Dermis microvascular lymphatic vessel endothelial cell (primary cell): ENCODE measurements around the gene SEM1. TPM values are rescaled to one million over a fixed set of nuclear protein-coding genes. Genes with fewer than 3 reads are reported as not detected.
"Not testable (repeated sequence)": the region's sequence is repeated elsewhere in the genome, so short reads cannot be mapped to it uniquely, and the experiment has no call there.

Experiments
- DNase-seq, 2 donors: peaks; one replicate each; pipeline versions ENCODE4 v3.0.0 to v3.0.0-alpha.2; 2010; ENCODE audit warnings: low read depth in 2 of 2
- total RNA-seq: library from RNA; depleted of rRNA; stranded (reverse); fragments of >200 nt; gene quantifications from 2 replicates; pipeline ENCODE4 v1.2.1, GENCODE V29; 2014

Gene SEM1
- 31.4 and 53.1 TPM in 2 replicates for total RNA-seq

- DNase-seq = peak; percentile 81 to 92
Measured at GRCh38 chr7:96709381-96710228, at the start of gene SEM1. Gene SEM1 (minus strand): TSS chr7:96709846. CDS start chr7:96709763, 83 bp downstream.

DNA sequence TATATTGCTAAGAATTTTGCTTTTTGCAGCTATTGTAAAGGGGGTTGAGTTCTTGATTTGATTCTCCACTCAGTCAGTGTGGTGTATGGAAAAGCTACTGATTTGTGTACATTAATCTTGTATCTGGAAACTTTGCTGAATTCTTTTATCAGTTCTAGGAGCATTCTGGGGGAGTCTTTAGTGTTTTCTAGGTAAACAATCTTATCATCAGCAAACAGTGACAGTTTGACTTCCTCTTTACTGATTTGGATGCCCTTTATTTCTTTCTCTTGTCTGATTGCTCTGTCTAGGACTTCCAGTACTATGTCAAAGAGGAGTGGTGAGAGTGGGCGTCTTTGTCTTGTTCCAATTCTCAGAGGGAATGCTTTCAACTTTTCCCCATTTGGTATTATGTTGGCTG, 48.2 kb upstream of the SEM1 start:
- DNase-seq = not testable (repeated sequence)

GRCh38 chr7:96747418-96747940, 37.8 kb upstream of the SEM1 start:
- DNase-seq = no peak

DNA sequence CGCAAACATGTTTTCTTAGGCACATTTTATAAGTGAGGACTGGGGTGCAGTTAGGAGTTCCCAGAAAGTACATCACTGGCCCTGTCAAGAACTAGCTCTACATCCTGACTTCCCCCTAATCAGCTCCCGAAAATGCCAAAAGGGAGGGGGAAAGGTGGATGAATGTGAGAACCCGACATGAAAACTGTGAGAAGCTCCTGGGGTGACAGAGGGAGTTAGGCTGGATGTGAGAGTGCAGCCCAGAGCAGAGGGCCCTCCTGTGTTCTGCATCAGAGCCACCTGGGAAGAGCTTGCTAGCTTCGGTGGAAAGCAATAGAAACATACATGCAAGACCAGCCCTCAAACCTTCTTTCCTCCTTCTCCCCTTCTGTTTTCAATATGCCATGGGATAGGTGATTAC, 30.5 kb upstream of the SEM1 start:
- no peak for DNase-seq

GRCh38 chr7:96739609-96740008, 30.0 kb upstream of the SEM1 start:
- no peak for DNase-seq

DNA sequence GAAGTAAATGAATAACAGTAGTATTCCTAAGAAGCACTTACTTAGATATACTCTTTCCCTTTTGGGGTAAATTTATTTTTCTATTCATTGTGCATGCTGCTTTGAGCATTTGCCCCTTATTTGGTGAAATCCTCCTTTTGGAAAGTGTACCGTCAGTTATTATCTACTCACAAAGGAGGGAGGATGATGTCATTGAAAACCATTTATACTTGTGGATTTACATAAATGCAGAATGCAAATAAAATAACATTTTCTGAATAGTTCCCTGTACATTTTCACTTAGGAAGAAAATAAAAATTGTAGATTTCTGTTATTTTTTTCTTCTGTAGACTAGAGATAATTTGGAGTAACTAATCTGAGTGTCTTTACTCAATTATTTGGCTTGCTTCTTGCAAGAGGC, 29.5 kb upstream of the SEM1 start:
- DNase-seq = no peak

DNA sequence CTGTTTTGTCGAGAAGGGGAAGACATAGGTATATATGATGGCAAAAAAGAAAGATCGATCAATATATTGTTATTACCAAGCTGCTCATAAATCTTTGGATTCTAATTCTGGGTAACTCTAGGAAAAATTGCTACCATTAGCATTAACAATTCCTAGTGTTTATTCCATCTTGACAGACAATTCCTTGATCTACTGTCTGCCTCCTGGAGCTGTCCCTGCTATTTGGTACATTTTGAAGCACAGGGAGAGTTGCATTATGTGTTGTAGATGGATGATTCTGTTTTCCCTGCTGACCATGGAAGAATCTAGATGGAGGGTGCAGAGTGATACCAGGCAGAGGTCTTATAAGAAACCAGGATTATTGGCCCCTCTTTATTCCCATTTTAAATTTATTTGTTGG, 29.1 kb upstream of the SEM1 start:
- no peak for DNase-seq

- no peak for DNase-seq
Measured at GRCh38 chr7:96737545-96738050, 28.0 kb upstream of the SEM1 start.

GRCh38 chr7:96734343-96734742, 24.7 kb upstream of the SEM1 start:
- DNase-seq = no peak

DNA sequence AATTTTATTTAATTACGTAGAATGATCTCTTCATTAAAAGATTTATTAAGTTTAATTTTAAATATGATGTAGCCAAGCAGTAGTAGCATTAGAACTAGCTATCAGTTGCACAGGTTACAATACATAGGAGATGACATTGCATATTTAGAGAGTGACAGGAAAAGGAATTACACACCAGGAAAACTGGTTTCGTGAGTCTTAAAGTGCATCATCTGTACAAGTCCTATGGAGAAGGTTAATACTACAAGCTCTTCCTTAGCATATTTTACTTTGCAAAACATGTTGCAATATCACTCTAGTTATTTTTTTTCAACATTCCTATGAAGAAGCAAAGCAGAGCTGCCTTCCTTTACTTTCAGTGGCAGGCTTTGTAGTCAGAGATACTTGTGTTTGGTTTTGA, 20.2 kb upstream of the SEM1 start:
- no peak for DNase-seq

GRCh38 chr7:96728139-96728538, 18.5 kb upstream of the SEM1 start:
- DNase-seq = no peak

DNA sequence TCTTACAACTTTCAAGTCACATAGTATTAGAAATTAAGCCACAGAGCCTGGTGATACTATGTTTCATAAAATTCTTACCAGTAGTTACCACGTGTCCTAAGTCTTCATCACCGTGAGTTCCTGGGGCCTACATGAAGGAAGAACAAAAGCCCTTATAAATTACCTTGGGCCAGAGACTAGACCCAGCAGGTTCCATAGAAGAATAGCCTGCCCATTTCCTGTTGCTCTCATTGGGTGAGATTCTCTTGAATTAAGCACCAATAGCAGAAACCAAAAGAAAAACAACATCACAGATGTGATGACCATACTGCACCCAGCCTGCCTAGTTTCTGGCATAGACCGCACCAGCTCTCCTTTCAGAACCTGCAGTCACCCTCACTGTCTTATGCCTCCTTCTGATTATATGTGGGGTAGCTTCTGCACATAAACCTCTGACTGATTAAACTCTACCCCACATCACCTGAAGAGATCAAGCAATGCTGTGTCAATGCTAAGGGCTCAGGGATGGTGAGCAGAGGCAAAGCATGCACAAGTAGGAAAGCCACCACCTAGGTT, 18.0 kb upstream of the SEM1 start:
- no peak for DNase-seq

DNA sequence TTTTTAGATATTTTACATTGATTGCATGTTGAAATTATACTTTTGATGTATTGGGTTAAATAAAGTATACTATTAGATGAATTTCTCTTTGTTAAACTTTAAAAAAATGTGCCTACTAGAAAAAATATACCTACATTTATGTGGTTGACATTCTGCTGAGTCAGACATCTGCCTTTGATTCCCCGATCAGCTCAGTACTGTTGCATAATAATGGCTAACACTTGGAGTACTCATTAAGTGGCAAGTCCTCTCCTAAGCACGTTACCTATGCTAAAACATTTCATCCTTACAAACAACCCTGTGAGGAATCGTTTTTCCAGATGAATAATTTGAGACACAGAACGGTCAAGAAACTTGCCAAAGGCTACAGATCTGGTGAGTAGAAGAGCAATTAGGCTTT, 14.0 kb upstream of the SEM1 start:
- no peak for DNase-seq

DNA sequence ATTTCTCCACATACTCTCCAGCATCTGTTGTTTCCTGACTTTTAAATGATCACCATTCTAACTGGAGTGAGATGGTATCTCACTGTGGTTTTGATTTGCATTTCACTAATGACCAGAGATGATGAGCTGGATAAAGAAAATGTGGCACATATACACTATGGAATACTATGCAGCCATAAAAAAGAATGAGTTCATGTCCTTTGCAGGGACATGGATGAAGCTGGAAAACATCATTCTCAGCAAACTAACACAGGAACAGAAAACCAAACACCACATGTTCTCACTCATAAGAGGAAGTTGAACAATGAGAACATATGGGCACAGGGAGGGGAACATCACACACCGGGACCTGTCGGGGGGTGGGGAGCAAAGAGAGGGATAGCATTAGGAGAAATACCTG, 13.3 kb upstream of the SEM1 start:
- not testable (repeated sequence) for DNase-seq

DNA sequence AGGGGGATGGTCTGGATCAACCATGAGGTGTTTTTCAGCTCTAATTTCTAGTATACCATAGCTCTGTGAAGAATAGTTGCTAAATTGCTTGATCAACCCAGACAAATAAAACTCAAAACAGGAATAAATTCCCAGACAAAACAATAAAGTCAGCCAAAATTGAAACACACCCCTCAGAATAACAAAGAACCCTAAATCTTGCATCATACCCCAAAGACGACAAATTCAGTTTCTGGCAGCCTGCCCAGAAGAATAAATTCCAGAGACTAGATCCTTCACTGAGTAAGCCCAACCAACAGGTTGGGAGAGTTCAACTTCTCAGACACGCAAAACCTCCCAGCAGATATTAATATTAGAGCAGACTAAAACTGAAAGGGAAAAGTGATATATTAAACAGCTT, 11.2 kb upstream of the SEM1 start:
- no peak for DNase-seq

DNA sequence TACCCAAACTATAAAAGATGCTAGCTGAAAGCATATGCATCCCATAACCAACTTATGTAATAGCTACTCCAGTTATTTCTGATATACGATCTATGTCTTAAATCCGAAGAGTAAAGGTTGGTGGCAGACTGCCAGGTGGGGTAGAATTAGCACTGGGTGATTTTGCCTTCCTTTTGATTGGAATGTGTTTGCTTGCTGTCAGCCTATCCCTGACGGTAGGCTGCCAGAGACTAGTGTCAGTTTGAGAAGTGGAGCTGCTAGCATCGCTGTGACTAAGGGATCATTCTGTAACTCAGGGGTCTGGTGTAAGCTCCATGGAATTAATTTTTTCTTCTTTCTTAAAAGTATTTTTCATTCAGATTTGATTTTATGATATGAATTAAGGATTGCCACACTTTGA, 9.5 kb upstream of the SEM1 start:
- DNase-seq = no peak

DNA sequence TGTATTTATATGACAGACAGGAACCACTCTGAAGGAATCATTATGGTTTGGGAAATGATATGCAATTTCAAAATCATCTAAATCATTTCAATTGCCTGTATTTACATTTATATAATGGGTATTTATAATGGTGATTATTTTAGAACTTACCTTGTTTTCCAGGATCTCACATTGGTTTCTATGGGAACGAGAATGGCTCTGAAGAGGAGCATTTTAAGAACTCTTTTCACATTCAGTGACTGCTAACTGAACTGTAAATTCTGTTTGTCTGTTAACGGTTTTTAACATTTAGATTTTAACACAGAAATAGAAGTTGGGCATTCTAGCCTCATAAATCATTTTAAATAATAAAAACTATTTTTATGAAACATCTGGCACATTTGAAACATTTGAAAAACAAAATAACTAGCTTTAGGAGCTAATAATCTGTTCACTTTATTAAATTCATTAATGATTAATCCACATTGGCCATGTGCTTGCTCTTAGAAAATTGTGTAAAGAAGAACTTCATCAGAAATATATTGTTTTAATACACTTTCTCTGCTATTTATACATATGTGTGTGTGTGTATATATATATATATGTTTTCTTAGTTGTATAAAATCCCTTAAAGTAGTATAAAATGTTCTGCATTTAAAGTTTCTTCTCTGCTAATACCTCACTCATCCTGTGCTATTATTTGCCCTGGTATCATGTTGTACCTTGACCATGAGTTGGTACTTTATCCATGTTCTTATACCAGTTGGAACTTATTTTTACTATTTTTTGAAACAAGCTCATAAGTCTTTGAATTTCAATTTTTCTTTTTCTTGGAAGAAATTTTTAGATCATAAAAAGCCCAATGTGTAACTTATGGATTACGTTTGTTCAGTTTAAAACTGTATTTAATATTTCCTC, 8.7 kb upstream of the SEM1 start:
- no peak for DNase-seq

- DNase-seq = no peak
Measured at GRCh38 chr7:96713037-96713436, 3.4 kb upstream of the SEM1 start.

DNA sequence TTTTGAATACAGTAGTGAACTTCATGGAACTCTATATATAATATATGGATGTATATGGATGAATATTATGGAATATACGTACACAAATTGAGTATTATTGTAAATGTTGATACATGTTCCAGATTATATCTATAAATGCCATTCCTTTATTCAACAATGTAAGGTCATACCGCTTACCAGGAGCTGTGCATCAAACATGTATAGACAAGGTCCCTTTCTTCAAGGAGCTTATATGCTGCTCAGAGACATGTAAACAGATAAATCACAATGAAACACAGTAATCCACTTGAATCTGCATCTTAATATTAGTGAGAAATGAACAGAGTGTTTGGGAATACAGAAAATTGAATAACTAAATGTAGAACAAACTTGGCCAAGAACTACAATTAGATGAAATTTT, 898 bp upstream of the SEM1 start:
- DNase-seq = no peak

- DNase-seq = no peak
Measured at GRCh38 chr7:96708872-96709271, 774 bp downstream of the SEM1 start.

DNA sequence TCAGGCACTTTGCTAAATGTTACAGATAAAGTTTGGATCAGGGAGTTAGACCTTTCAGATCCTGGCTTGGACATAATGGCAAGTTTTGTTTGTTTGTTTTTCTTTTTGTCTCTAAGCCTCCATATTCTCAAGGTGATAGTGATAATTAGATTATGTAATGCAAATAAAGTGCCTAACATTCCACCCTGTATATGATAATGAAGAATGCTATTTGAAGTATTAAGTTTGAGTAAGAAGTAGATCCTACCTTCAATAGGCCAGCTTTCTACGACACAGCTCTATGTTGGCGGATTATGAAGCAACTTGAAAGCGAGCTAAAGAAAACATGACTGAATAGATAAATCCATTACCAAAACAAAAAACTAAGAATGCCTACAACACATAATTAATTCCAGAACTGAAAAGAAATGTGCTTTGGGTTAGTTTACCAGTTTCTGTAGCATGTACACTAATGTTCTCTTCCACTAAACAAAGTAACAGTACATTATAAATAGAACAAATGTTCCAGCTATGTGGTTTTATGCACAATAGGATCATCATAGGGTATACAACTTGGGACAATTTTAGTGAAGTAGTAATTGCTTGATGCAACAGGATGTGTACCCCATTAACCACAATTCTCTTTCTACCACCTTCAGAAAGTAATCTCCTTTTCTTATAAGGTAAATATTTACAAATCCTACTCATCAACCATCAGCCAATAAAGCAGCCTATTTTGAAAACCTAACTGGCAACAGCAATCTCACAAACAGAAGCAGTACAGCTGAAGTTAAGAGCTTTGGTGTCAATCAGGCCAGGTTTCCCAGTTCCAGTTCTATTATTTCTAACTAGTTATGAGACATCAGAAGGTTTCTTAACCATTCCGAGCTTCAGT, 1.5 kb downstream of the SEM1 start:
- DNase-seq = no peak
